Loucy (cell line): Measurements from ENCODE around the gene KAT2B.

Source experiments
- EZH2phosphoT487 ChIP-seq: fragments of 200-600 bp; IDR thresholded peaks from 2 replicates; pipeline ENCODE4 v1.6.1; 2018; ENCODE audit warnings: antibody characterized with exemption, mild to moderate bottlenecking, moderate library complexity, borderline replicate concordance
- TF ChIP-seq, protein P1 (sequence below): fragments of 200-600 bp; sonication (generic); conservative IDR thresholded peaks from 2 replicates; pipeline ENCODE4 v1.5.1; 2014; ENCODE audit warnings: mild to moderate bottlenecking, antibody characterized with exemption, low read length

GRCh38 chr3:20052851-20053250 lies 12.6 kb downstream of the KAT2B start:
- TF ChIP-seq, protein P1, sequence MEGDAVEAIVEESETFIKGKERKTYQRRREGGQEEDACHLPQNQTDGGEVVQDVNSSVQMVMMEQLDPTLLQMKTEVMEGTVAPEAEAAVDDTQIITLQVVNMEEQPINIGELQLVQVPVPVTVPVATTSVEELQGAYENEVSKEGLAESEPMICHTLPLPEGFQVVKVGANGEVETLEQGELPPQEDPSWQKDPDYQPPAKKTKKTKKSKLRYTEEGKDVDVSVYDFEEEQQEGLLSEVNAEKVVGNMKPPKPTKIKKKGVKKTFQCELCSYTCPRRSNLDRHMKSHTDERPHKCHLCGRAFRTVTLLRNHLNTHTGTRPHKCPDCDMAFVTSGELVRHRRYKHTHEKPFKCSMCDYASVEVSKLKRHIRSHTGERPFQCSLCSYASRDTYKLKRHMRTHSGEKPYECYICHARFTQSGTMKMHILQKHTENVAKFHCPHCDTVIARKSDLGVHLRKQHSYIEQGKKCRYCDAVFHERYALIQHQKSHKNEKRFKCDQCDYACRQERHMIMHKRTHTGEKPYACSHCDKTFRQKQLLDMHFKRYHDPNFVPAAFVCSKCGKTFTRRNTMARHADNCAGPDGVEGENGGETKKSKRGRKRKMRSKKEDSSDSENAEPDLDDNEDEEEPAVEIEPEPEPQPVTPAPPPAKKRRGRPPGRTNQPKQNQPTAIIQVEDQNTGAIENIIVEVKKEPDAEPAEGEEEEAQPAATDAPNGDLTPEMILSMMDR: no peak
- no peak for TF ChIP-seq EZH2phosphoT487
